COLO668 (cell line): ENCODE measurements around the gene SPDL1.
A peak's percentile ranks its signal among the peaks of the same experiment; 100 is the strongest.

Experiments used
- DNase-seq: peaks from one replicate; lab custom pipeline; 2025; ENCODE audit not compliant: unreplicated experiment; lab: John Stamatoyannopoulos, UW

The SPDL1 gene

GRCh38 chr5:169583424-169584220 is at the start of gene SPDL1:
Gene SPDL1, plus strand, starts transcription at chr5:169583773. Its CDS starts 4,644 bp downstream, at chr5:169588417.
- peak; percentile 87 for DNase-seq

- no peak for DNase-seq
These were observed 49.2 kb upstream of the SPDL1 start for GRCh38 chr5:169534311-169534880.

GRCh38 chr5:169534939-169535338 is 48.6 kb upstream of the SPDL1 start:
- DNase-seq = no peak

GRCh38 chr5:169538944-169539343 is 44.6 kb upstream of the SPDL1 start:
- DNase-seq = no peak

- no peak for DNase-seq
These were observed 40.8 kb upstream of the SPDL1 start for GRCh38 chr5:169542811-169543210.

GRCh38 chr5:169544264-169544950 is 39.2 kb upstream of the SPDL1 start:
- DNase-seq = no peak

- DNase-seq = no peak
These were observed 37.8 kb upstream of the SPDL1 start for GRCh38 chr5:169545762-169546161.

- no peak for DNase-seq
These were observed 37.2 kb upstream of the SPDL1 start for GRCh38 chr5:169546346-169546745.

GRCh38 chr5:169547508-169547907 is 36.1 kb upstream of the SPDL1 start:
- no peak for DNase-seq

GRCh38 chr5:169548315-169548714 is 35.3 kb upstream of the SPDL1 start:
- no peak for DNase-seq

GRCh38 chr5:169549453-169550100 is 34.0 kb upstream of the SPDL1 start:
- DNase-seq = no peak

- DNase-seq = no peak
These were observed 33.3 kb upstream of the SPDL1 start for GRCh38 chr5:169550227-169550626.

- no peak for DNase-seq
These were observed 32.4 kb upstream of the SPDL1 start for GRCh38 chr5:169551146-169551545.

- no peak for DNase-seq
These were observed 31.9 kb upstream of the SPDL1 start for GRCh38 chr5:169551696-169552095.

GRCh38 chr5:169554251-169554650 is 29.3 kb upstream of the SPDL1 start:
- no peak for DNase-seq

- no peak for DNase-seq
These were observed 25.7 kb upstream of the SPDL1 start for GRCh38 chr5:169557838-169558237.

- DNase-seq = no peak
These were observed 21.7 kb upstream of the SPDL1 start for GRCh38 chr5:169561893-169562292.

- no peak for DNase-seq
These were observed 20.2 kb upstream of the SPDL1 start for GRCh38 chr5:169563369-169563768.

- no peak for DNase-seq
These were observed 17.4 kb upstream of the SPDL1 start for GRCh38 chr5:169566202-169566601.

- DNase-seq = no peak
These were observed 16.5 kb upstream of the SPDL1 start for GRCh38 chr5:169567079-169567478.

- DNase-seq = no peak
These were observed 14.1 kb upstream of the SPDL1 start for GRCh38 chr5:169569513-169569912.

GRCh38 chr5:169571355-169571754 is 12.2 kb upstream of the SPDL1 start:
- DNase-seq = no peak
